Spleen (tissue), 11 donors: ENCODE results near the gene GNS. TPM values are rescaled to one million over a fixed set of nuclear protein-coding genes. Genes with fewer than 3 reads are reported as not detected.

Experiments used
- DNase-seq: peaks from one replicate; pipeline ENCODE4 v3.0.0-alpha.2; 2020
- H3K27ac ChIP-seq, 8 donors: fragments of 200-600 bp; sonication (generic) in 7 of 8; 1 replicate in 4 of 8; 2 replicates in 4 of 8; pipeline versions ENCODE4 v1.5.0 to v1.8.0; 2016 to 2021; ENCODE audit warnings: inconsistent platforms in 4 of 8, mild to moderate bottlenecking in 4 of 8, moderate library complexity in 1 of 8
- H3K27me3 ChIP-seq, 7 donors: fragments of 200-600 bp; sonication (generic) in 6 of 7; replicated peaks in 1 of 7; 1 replicate in 4 of 7; 2 replicates in 3 of 7; pipeline versions ENCODE4 v1.5.0 to v1.8.0; 2016 to 2021; ENCODE audit warnings: inconsistent platforms in 3 of 7, mild to moderate bottlenecking in 1 of 7
- H3K36me3 ChIP-seq, 6 donors: fragments of 200-600 bp; sonication (generic) in 5 of 6; 1 replicate in 4 of 6; 2 replicates in 2 of 6; pipeline versions ENCODE4 v1.5.0 to v1.8.0; 2016 to 2021; ENCODE audit warnings: inconsistent platforms in 2 of 6
- H3K4me1 ChIP-seq, 6 donors: fragments of 200-600 bp; sonication (generic) in 5 of 6; 1 replicate in 3 of 6; 2 replicates in 3 of 6; pipeline versions ENCODE4 v1.5.0 to v1.8.0; 2016 to 2021; ENCODE audit warnings: inconsistent platforms in 3 of 6
- H3K4me3 ChIP-seq, 8 donors: fragments of 200-600 bp; sonication (generic) in 7 of 8; 1 replicate in 4 of 8; 2 replicates in 4 of 8; pipeline versions ENCODE4 v1.5.0 to v1.8.0; 2016 to 2021; ENCODE audit warnings: inconsistent platforms in 4 of 8, mild to moderate bottlenecking in 4 of 8, moderate library complexity in 2 of 8
- H3K9me3 ChIP-seq, 8 donors: fragments of 200-600 bp; sonication (generic) in 7 of 8; 1 replicate in 4 of 8; 2 replicates in 4 of 8; pipeline versions ENCODE4 v1.5.0 to v1.8.0; 2016 to 2021; ENCODE audit warnings: inconsistent platforms in 4 of 8
- POLR2A ChIP-seq, 3 donors: fragments of 450-650 bp; IDR thresholded peaks; one replicate each; pipeline ENCODE4 v1.5.1; 2017; ENCODE audit warnings: antibody characterized with exemption in 3 of 3, mild to moderate bottlenecking in 1 of 3
- POLR2AphosphoS5 ChIP-seq, 3 donors: sonication (generic); formaldehyde crosslinking; IDR thresholded peaks; one replicate each; pipeline ENCODE4 v1.5.1; 2017; ENCODE audit warnings: antibody characterized with exemption in 3 of 3
- WGBS, 5 donors: extraction: QIAGEN DNeasy Blood & Tissue Kit in 3 of 5; methylation state at CpG; one replicate each; pipeline versions ENCODE4 v1.1.5 to v1.1.7; 2013 to 2018; 5-methylcytosine and 5-hydroxymethylcytosine counted together
- intact Hi-C: fragments of 100-400 bp; cut with DNase I; formaldehyde crosslinking; loops from one replicate; pipeline ENCODE4 v1.15.0; 2023; ENCODE audit warnings: low total_unique reads
- polyA plus RNA-seq, 3 donors: library from polyadenylated mRNA; stranded (reverse); fragments of 200-250 nt; gene quantifications; one replicate each; pipeline ENCODE4 v1.2.1, GENCODE V29; 2013
- total RNA-seq, 7 donors: library from RNA; depleted of rRNA in 3 of 7; stranded (reverse); fragments of >200 nt in 3 of 7; fragmentation: NEBNext Ultra II Directional in 4 of 7; extraction: Animal tissue kit (Norgen Biotek cat#: 25700) in 4 of 7; gene quantifications; one replicate each; pipeline versions ENCODE4 v1.1.0 to v1.2.1, GENCODE V29; 2016 to 2021
- TF ChIP-seq, protein P1 (sequence below), 11 experiments: fragments of 200-600 bp in 7 of 11; fragments of 450-650 bp in 4 of 11; sonication (generic) in 4 of 11; IDR thresholded peaks in 8 of 11; conservative IDR thresholded peaks in 3 of 11; 1 replicate in 7 of 11; 2 replicates in 4 of 11; pipeline versions ENCODE4 v1.4.0 to v1.8.0; 2016 to 2021; ENCODE audit warnings: antibody characterized with exemption in 11 of 11, inconsistent platforms in 4 of 11, mild to moderate bottlenecking in 1 of 11
- donor health status: healthy with polysubstance abuse.
- donor health status: DM: no; HTN: no; CAD: no; lungs with moderate emphysema.
- donor health status: DM: no; HTN: no; CAD: no.
- donor health status: Bipolar disorder and iron deficiency.
- donor health status: healthy.
- donor health status: DM: no; HTN: no; CAD: no.
- donor health status: DM: yes; HTN: yes; CAD: no.

Gene GNS
- total and polyA plus RNA-seq, 10 donors = 8.3 to 154 (median 126) TPM

DNA sequence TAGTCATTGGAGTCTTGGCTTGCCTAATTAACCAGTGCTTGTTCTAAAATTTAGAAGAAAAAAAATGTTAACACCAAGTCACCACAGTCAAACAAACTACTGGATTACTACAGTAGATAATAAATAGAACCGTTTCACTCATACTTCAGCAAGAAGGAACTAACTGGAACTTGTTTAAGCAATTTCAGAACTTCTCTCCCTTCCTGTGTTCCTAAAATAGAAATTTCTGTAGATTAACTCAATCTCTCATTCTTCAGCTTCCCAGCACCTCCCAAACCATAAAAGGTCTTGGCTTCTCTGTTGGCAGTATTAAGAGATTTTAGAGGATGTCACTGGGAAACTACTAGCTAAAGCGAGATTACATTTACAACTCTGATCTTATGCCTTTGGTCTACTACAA lies 18.6 kb downstream of the GNS start:
- H3K27ac ChIP-seq = peak overlapping the region in 6 of 8 donors; percentile 4 to 64 (median 48)
- H3K9me3 ChIP-seq = no peaks in the 10 kb centered on the region
- 40 to 64% (median 57%) methylated on average over 2 of the region's 2 CpGs for WGBS, 5 donors
- peaks cover 0 to 42% (median 8%) of the 10 kb centered on the region in 6 donors for H3K4me1 ChIP-seq
- H3K27me3 ChIP-seq = no peaks in the 10 kb centered on the region
- TF ChIP-seq POLR2A (IDR thresholded peaks at IDR 0.05) (no peak), POLR2AphosphoS5 (IDR thresholded peaks at IDR 0.05) (no peak)
- TF ChIP-seq, protein P1, sequence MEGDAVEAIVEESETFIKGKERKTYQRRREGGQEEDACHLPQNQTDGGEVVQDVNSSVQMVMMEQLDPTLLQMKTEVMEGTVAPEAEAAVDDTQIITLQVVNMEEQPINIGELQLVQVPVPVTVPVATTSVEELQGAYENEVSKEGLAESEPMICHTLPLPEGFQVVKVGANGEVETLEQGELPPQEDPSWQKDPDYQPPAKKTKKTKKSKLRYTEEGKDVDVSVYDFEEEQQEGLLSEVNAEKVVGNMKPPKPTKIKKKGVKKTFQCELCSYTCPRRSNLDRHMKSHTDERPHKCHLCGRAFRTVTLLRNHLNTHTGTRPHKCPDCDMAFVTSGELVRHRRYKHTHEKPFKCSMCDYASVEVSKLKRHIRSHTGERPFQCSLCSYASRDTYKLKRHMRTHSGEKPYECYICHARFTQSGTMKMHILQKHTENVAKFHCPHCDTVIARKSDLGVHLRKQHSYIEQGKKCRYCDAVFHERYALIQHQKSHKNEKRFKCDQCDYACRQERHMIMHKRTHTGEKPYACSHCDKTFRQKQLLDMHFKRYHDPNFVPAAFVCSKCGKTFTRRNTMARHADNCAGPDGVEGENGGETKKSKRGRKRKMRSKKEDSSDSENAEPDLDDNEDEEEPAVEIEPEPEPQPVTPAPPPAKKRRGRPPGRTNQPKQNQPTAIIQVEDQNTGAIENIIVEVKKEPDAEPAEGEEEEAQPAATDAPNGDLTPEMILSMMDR (IDR thresholded peaks at IDR 0.05 in 8 of 11, conservative IDR thresholded peaks at IDR 0.05 in 3 of 11) = no peak
- no peak for DNase-seq
- H3K4me3 ChIP-seq = no peak overlapping the region
- intact Hi-C loops = no loop called here
- H3K36me3 ChIP-seq = peaks cover 7 to 100% (median 84%) of the 10 kb centered on the region in 6 donors

- TF ChIP-seq POLR2AphosphoS5 (IDR thresholded peaks at IDR 0.05) (no peak), POLR2A (IDR thresholded peaks at IDR 0.05) (no peak)
- TF ChIP-seq, protein P1 (IDR thresholded peaks at IDR 0.05 in 8 of 11, conservative IDR thresholded peaks at IDR 0.05 in 3 of 11) = no peak
- Histone ChIP-seq H3K9me3 (no peaks in the 10 kb centered on the region), H3K27me3 (no peaks in the 10 kb centered on the region), H3K4me1 (peaks cover 0 to 33% (median 4%) of the 10 kb centered on the region in 6 donors), H3K27ac (peak overlapping the region in 3 of 8 donors; percentile 57 to 64 (median 60)), H3K36me3 (peaks cover 7 to 100% (median 80%) of the 10 kb centered on the region in 6 donors), H3K4me3 (no peak overlapping the region)
- intact Hi-C loops = no loop called here
- no peak for DNase-seq
- 89 to 95% (median 92%) methylated on average over 2 of the region's 2 CpGs for WGBS, 5 donors
Observed at GRCh38 chr12:64739778-64740177, 19.4 kb downstream of the GNS start.

DNA sequence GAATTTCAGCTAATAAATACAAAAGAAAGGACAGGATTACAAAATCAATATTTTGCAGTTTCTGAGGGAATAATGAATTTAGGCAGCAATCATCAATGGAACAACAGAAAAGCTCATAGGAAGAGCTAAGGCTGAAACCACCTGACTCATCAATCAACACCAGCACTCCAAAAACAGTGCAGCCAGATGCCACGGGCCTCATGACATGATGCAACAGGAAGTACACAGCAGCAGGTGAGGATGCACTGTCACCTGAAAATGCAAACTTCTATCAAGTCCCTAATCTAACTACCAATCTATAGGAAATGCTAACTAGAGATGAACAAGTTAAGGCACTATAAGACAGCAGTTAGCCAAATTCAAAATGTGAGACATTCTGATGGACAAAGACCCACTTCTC lies 21.7 kb downstream of the GNS start:
- Histone ChIP-seq H3K4me3 (no peak overlapping the region), H3K27ac (peak overlapping the region in 1 of 8 donors; percentile 5), H3K4me1 (peaks cover 0 to 30% (median 4%) of the 10 kb centered on the region in 6 donors), H3K9me3 (no peaks in the 10 kb centered on the region), H3K27me3 (no peaks in the 10 kb centered on the region), H3K36me3 (peaks cover 2 to 100% (median 75%) of the 10 kb centered on the region in 6 donors)
- WGBS, 5 donors = 17 to 48% (median 21%) methylated on average over 1 of the region's 1 CpG
- DNase-seq = no peak
- intact Hi-C loops = no loop called here
- TF ChIP-seq POLR2A (IDR thresholded peaks at IDR 0.05) (no peak), POLR2AphosphoS5 (IDR thresholded peaks at IDR 0.05) (no peak)
- TF ChIP-seq, protein P1 (IDR thresholded peaks at IDR 0.05 in 8 of 11, conservative IDR thresholded peaks at IDR 0.05 in 3 of 11) = no peak

DNA sequence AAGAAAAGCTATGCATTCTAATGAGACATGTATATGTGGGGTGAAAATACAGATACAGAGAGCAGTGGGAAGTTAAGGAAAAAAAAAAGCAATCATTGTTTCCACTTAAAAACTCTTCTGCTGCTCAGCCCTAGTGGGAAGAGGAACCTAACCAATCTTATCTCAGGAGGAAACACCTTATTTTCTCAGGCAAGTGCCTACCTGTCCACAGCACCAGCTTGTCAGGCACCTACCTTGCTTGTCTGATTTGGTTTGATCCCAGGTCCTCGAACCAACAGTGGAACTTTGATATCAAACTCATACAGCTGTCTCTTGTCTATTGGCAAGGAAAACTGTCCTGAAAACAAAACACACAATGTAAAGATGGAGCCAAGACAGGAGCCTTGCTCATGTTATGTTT lies 22.4 kb downstream of the GNS start:
- no peaks in the 10 kb centered on the region for H3K9me3 ChIP-seq
- TF ChIP-seq, protein P1 (IDR thresholded peaks at IDR 0.05 in 8 of 11, conservative IDR thresholded peaks at IDR 0.05 in 3 of 11) = no peak
- TF ChIP-seq POLR2AphosphoS5 (IDR thresholded peaks at IDR 0.05) = no peak
- H3K27me3 ChIP-seq = no peaks in the 10 kb centered on the region
- peaks cover 0 to 30% (median 4%) of the 10 kb centered on the region in 6 donors for H3K4me1 ChIP-seq
- intact Hi-C loops = no loop called here
- peaks cover 2 to 100% (median 68%) of the 10 kb centered on the region in 6 donors for H3K36me3 ChIP-seq
- WGBS, 5 donors = 78 to 96% (median 81%) methylated on average over 1 of the region's 1 CpG
- H3K4me3 ChIP-seq = no peak overlapping the region
- no peak for DNase-seq
- no peak overlapping the region for H3K27ac ChIP-seq
